GM10266 (cell line): ENCODE results near the gene HYAL1.
A peak's percentile ranks its signal among the peaks of the same experiment; 100 is the strongest.
"Not testable (repeated sequence)": the region's sequence is repeated elsewhere in the genome, so short reads cannot be mapped to it uniquely, and the experiment has no call there.

ENCODE experiments used
- DNase-seq: peaks from one replicate; pipeline ENCODE4 v3.0.0; 2012; ENCODE audit errors: extremely low spot score
- TF ChIP-seq, protein P1 (sequence below): IDR thresholded peaks from 2 replicates; pipeline ENCODE4 v1.5.1; 2012; ENCODE audit warnings: mild to moderate bottlenecking, low read depth; ENCODE audit not compliant: control insufficient read depth, insufficient read depth; ENCODE audit errors: missing control alignments

Gene HYAL1

DNA sequence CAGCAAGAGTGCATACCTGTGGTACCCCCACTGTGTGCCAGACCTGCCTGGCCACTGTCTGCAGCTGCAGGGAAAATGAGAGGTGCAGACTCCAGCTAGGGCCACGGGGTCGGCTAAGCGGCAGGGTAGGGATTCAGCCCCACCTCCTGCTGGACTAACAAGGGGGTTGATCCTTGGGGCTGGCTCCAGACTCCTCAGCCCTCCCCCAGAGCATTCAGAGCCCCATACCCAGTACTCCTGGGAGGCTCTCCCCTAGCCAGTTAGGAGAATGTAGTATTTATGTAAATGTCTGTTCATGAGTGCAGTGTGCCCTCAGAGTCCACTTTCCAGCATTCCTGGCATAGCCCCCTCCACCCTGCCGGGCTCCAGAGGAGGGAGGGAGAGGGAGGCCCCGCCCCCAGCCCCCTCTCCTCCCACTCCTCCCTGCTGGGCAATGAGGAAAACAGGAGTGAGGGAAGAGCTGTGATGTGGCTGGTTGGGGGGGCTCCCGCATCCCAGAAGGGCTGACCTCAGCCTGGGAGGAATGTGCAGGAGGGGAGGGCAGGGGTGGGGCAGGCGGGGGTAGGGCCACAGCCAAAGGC lies 38.9 kb downstream of the HYAL1 start:
- DNase-seq = no peak
- TF ChIP-seq, protein P1, sequence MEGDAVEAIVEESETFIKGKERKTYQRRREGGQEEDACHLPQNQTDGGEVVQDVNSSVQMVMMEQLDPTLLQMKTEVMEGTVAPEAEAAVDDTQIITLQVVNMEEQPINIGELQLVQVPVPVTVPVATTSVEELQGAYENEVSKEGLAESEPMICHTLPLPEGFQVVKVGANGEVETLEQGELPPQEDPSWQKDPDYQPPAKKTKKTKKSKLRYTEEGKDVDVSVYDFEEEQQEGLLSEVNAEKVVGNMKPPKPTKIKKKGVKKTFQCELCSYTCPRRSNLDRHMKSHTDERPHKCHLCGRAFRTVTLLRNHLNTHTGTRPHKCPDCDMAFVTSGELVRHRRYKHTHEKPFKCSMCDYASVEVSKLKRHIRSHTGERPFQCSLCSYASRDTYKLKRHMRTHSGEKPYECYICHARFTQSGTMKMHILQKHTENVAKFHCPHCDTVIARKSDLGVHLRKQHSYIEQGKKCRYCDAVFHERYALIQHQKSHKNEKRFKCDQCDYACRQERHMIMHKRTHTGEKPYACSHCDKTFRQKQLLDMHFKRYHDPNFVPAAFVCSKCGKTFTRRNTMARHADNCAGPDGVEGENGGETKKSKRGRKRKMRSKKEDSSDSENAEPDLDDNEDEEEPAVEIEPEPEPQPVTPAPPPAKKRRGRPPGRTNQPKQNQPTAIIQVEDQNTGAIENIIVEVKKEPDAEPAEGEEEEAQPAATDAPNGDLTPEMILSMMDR = no peak

DNA sequence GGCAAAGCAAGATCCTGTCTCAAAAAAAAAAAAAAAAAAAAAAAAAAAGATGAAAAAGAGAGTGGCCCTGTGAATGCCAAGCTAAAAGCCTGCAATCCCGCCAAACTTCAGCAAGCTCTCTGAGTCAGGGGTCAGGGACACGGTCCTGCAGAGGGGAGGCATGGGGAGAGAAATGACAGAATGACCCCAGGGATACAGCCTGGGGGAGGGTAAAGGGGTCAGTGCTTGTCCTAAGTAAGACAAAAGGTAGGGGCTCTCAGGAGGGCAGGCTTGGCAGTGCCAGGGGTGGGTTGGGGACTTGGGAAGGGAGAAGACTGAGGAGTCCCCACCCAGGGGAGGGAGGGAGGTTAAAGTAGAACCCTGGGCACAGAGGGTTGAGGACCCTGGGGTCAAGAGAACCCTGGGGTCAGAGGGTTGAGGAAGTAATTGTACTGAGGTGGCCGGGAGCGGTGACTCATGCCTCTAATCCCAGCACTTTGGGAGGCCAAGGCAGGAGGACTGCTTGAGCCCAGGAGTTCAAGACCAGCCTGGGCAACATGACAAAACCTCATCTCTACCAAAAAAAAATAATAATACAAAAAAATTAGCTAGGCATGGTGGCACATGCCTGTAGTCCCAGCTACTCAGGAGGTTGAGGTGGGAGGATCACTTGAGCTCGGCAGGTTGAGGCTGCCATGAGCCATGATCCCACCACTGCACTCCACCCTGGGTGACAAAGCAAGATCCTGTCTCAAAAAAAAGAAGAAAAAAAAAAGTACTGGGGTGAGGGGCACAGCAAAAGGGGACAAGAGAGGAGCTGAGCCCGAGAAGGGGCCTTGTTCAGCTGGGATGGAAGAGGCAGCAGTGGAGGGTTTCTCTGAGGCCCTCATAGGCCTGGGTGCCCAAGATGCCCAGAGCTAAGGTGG lies 39.6 kb downstream of the HYAL1 start:
- TF ChIP-seq, protein P1 = no peak
- no peak for DNase-seq

DNA sequence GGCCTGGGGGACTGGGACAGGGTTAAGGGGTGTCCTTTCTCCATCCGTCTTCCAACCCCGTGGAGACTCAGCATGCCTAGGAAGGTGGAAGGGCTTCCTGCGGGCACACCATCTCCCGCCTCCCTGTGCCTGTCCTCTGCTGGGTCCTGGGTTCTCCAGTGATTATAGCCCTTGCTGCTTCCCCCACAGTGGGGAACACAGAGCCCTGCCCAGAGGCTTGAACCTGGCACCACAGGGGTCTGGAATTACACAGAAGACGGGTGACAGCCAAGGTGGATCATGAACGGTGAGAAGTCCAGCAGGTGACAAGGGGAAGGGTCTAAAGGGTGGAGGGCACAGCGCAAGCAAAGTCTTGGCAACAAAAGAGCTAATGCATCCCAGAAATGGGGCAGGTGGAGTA lies 40.6 kb downstream of the HYAL1 start:
- no peak for DNase-seq

DNA sequence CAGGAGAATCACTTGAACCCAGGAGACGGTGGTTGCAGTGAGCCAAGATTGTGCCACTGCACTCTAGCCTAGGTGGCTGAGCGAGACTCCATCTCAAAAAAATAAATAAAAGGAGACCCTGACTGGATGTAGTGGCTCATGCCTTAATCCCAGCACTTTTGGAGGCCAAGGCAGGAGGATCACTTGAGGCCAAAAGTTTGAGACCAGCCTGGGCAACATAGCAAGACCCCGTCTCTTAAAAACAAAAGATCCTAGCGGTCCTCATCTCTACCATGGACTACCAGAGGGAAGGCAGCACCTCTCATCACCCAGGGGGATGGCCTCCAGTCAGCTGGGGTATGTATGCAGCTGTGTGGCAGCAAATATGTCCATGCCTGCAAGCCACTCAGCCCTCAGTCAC lies 41.2 kb downstream of the HYAL1 start:
- not testable (repeated sequence) for DNase-seq

More for the DNA sequence above, 40.6 kb downstream of the HYAL1 start:
- TF ChIP-seq, protein P1 = no peak

DNA sequence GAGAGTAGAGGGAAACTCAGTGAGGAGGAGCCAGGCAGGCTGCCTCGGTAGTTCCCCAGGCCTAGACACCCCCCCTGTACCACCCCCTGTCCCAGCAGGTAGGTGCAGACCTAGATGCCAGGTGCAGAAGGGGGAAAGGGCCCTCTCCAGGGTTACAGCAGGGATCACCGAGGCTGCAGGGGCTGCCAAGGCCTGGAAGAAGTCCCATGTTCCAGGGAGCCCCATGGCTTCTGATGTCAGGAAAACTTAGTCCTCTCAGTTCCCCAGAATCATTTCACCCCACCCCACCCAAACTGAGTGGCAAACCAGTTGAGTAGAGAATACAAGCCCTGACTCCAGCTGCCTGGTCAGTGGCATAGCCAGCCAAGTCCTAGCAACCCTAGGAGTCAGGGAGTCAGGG lies 41.9 kb downstream of the HYAL1 start:
- peak; percentile 42 for DNase-seq
- TF ChIP-seq, protein P1 = no peak

DNA sequence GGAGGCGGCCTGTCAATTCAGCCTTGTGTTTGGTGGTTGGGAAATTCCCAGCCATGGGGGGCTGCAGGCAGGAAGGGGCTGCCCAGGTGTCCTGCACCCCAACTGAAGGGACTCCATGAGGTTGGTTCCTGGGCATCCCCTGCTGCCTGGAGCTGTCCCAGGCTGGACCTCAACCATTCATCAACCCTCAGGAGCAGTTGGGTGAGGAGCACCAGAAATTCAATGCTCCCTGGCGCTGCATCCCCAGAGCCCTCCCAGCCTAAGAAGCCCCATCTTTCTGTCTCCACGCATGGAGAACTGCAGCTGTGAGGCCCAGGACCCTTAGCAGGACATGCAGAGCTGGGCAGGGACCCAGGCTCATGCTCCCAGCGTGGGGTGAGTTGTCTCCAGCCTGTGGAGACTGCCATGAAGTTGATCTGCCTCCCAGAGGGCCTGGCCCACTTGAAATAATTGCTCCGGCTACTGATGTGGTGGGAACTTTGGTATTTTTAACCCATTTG lies 42.4 kb downstream of the HYAL1 start:
- DNase-seq = no peak
- TF ChIP-seq, protein P1 = no peak

DNA sequence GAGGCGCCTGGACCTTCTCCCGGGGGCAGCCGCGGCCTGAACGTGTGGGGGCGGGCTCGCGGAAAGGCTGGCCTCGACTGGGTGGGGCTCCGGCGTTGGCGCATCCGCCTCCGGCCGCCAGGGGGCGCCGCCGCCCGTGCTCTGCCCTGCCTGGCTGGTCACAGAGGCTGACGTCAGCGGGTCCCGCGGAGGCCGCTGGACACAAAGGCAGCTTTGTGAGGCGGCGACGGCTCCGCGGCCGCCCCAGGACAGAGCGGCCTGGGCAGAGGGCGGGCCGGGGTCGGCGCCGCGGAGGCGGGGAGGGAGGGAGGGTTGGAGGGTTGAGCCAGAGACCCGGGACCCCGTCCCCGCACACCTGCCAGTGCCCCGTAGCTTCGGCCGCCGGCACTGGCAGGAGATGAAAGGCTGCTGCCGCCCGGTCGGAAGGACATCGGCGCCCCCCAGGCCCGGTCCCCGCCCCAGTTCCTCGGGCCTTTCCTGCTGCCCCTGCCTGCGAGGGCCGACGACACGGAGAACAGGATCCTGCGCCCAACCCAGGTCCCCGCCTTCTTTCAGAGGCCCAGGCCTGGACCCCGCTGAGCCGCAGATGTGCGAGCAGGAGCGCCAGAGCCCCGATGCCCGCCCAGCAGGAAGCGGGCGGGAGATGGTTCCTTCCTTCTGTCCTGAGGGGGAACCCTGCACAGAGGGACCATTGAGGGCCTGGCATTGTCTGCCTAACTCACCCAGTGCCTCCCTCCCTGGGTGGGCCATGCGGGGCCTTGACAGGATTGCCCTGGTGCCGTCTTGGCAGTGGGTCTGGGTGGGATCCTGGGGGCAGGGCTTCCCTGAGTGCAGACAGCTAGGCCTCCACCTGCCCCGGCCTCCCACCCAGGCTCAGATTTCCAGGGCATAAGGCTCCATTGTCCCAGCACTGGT lies 43.1 kb downstream of the HYAL1 start:
- DNase-seq = peak; percentile 98
- TF ChIP-seq, protein P1 = peak; percentile 99
